H1 (cell line): ENCODE results near the gene GTF2A1. TPM values are rescaled to one million over a fixed set of nuclear protein-coding genes. Genes with fewer than 3 reads are reported as not detected.

Source experiments
- CTCF ChIA-PET: fragments of 300-600 bp; sonication (Branson Sonifier 250); formaldehyde crosslinking; loops from one replicate; lab custom pipeline; 2021; ENCODE audit not compliant: partially characterized antibody; lab: Charles Lee
- POLR2A ChIA-PET: fragments of 300-600 bp; sonication (Branson Sonifier 250); formaldehyde crosslinking; loops from one replicate; lab custom pipeline; 2021; ENCODE audit warnings: inconsistent platforms; ENCODE audit not compliant: partially characterized antibody; lab: Charles Lee
- DNase-seq, 2 experiments: peaks; one replicate each; pipeline versions ENCODE4 v3.0.0 to v3.0.0-alpha.2; 2010 to 2022; ENCODE audit warnings: low spot score in 2 of 2, low read depth in 1 of 2, mixed read lengths in 1 of 2
- FAIRE-seq: peaks from 2 replicates; lab custom pipeline; 2011; peaks lifted over from hg19 to GRCh38; lab: Jason Lieb, UNC
- H2AFZ ChIP-seq: 2 replicates; pipeline ENCODE4 v1.8.1; 2012; ENCODE audit warnings: low read length, inconsistent platforms
- H2AK5ac ChIP-seq: 2 replicates; pipeline ENCODE4 v1.6.1; 2013; ENCODE audit warnings: low read depth, low read length
- H2BK120ac ChIP-seq: replicated peaks from 2 replicates; pipeline ENCODE3; 2013; ENCODE audit warnings: low read depth, low read length, inconsistent platforms
- H2BK12ac ChIP-seq: 2 replicates; pipeline ENCODE4 v1.6.1; 2013; ENCODE audit warnings: low read depth, low read length
- H2BK15ac ChIP-seq: 2 replicates; pipeline ENCODE4 v1.6.1; 2013; ENCODE audit warnings: low read length
- H2BK20ac ChIP-seq: 2 replicates; pipeline ENCODE4 v1.6.1; 2013; ENCODE audit warnings: low read length
- H2BK5ac ChIP-seq: 2 replicates; pipeline ENCODE4 v1.6.1; 2013; ENCODE audit warnings: low read depth, low read length
- H3K14ac ChIP-seq: 2 replicates; pipeline ENCODE4 v1.6.1; 2013; ENCODE audit warnings: inconsistent platforms; ENCODE audit not compliant: insufficient read length
- H3K18ac ChIP-seq: 2 replicates; pipeline ENCODE4 v1.6.1; 2013; ENCODE audit warnings: low read length; ENCODE audit errors: extremely low read depth
- H3K23ac ChIP-seq: 2 replicates; pipeline ENCODE4 v1.6.1; 2013; ENCODE audit warnings: inconsistent platforms; ENCODE audit not compliant: insufficient read length
- H3K23me2 ChIP-seq: 2 replicates; pipeline ENCODE4 v1.6.1; 2013; ENCODE audit warnings: low read depth, low read length
- H3K27ac ChIP-seq: 2 replicates; pipeline ENCODE4 v1.6.1; 2011; ENCODE audit warnings: low read depth, low read length, inconsistent platforms
- H3K27me3 ChIP-seq, 4 experiments: replicated peaks in 1 of 4; 1 replicate in 1 of 4; 2 replicates in 3 of 4; pipeline versions ENCODE4 v1.6.1 to v1.8.1; 2011 to 2013; ENCODE audit warnings: low read length in 3 of 4, mild to moderate bottlenecking in 3 of 4, inconsistent platforms in 2 of 4, mixed read lengths in 2 of 4, moderate library complexity in 1 of 4; ENCODE audit not compliant: control insufficient read depth in 3 of 4, insufficient read depth in 3 of 4; ENCODE audit errors: extremely low read depth in 1 of 4
- H3K36me3 ChIP-seq, 4 experiments: 2 replicates each; pipeline versions ENCODE4 v1.6.1 to v1.8.1; 2011 to 2013; ENCODE audit warnings: mild to moderate bottlenecking in 4 of 4, low read length in 3 of 4, moderate library complexity in 2 of 4, control low read depth in 1 of 4, inconsistent platforms in 1 of 4; ENCODE audit not compliant: insufficient read depth in 4 of 4, control insufficient read depth in 2 of 4
- H3K4ac ChIP-seq: replicated peaks from 2 replicates; pipeline ENCODE3; 2013; ENCODE audit warnings: low read length, low read depth, mixed read lengths, inconsistent platforms; ENCODE audit not compliant: insufficient read length
- H3K4me1 ChIP-seq, 4 experiments: replicated peaks in 1 of 4; 1 replicate in 1 of 4; 2 replicates in 3 of 4; pipeline versions ENCODE4 v1.6.1 to v1.8.1; 2011 to 2013; ENCODE audit warnings: low read length in 3 of 4, inconsistent platforms in 2 of 4, mixed read lengths in 1 of 4; ENCODE audit not compliant: insufficient read depth in 4 of 4, control insufficient read depth in 3 of 4
- H3K4me2 ChIP-seq, 2 experiments: 2 replicates each; pipeline versions ENCODE4 v1.6.1 to v1.8.1; 2011 to 2013; ENCODE audit warnings: low read depth in 2 of 2, low read length in 2 of 2, control low read depth in 1 of 2, inconsistent platforms in 1 of 2, mild to moderate bottlenecking in 1 of 2; ENCODE audit not compliant: insufficient read depth in 1 of 2
- H3K4me3 ChIP-seq, 4 experiments: fragments of 200-600, 300-600 bp in 1 of 4; sonication (generic), shearing (Covaris generic), sonication (Bioruptor Twin) in 1 of 4; 2 replicates each; pipeline versions ENCODE4 v1.5.1 to v1.8.1; 2011 to 2016; ENCODE audit warnings: low read length in 4 of 4, low read depth in 3 of 4, control low read depth in 2 of 4, inconsistent platforms in 2 of 4, mild to moderate bottlenecking in 2 of 4, mixed read lengths in 1 of 4, moderate library complexity in 1 of 4; ENCODE audit not compliant: insufficient read depth in 2 of 4; ENCODE audit errors: extremely low read depth in 1 of 4
- H3K56ac ChIP-seq: replicated peaks from 2 replicates; pipeline ENCODE3; 2013; ENCODE audit warnings: low read depth, mild to moderate bottlenecking, mixed read lengths, low read length, inconsistent platforms; ENCODE audit not compliant: insufficient read length
- H3K79me1 ChIP-seq: 2 replicates; pipeline ENCODE4 v1.6.1; 2013; ENCODE audit warnings: low read depth, low read length, control low read depth
- H3K79me2 ChIP-seq, 2 experiments: 2 replicates each; pipeline versions ENCODE4 v1.6.1 to v1.8.1; 2012 to 2013; ENCODE audit warnings: low read length in 2 of 2, mild to moderate bottlenecking in 2 of 2, inconsistent platforms in 1 of 2; ENCODE audit not compliant: insufficient read depth in 2 of 2, control insufficient read depth in 1 of 2
- H3K9ac ChIP-seq, 4 experiments: replicated peaks in 1 of 4; 1 replicate in 1 of 4; 2 replicates in 3 of 4; pipeline versions ENCODE4 v1.6.1 to v1.8.1; 2011 to 2013; ENCODE audit warnings: low read depth in 3 of 4, low read length in 3 of 4, control low read depth in 2 of 4, mild to moderate bottlenecking in 2 of 4, moderate library complexity in 2 of 4, inconsistent platforms in 1 of 4; ENCODE audit errors: extremely low read depth in 1 of 4
- H3K9me3 ChIP-seq, 2 experiments: 2 replicates each; pipeline versions ENCODE4 v1.6.1 to v1.8.1; 2012 to 2013; ENCODE audit warnings: mild to moderate bottlenecking in 2 of 2, moderate library complexity in 2 of 2, control low read depth in 1 of 2, inconsistent platforms in 1 of 2, low read depth in 1 of 2, low read length in 1 of 2, mixed read lengths in 1 of 2; ENCODE audit not compliant: insufficient read depth in 2 of 2
- H4K20me1 ChIP-seq, 2 experiments: replicated peaks in 1 of 2; 2 replicates each; pipeline versions ENCODE3 to v1.8.1; 2011 to 2013; ENCODE audit warnings: inconsistent platforms in 2 of 2, low read length in 2 of 2, mild to moderate bottlenecking in 1 of 2; ENCODE audit not compliant: insufficient read depth in 2 of 2, control insufficient read depth in 1 of 2
- H4K5ac ChIP-seq: 2 replicates; pipeline ENCODE4 v1.6.1; 2013; ENCODE audit warnings: low read length, low read depth, mixed read lengths, inconsistent platforms; ENCODE audit not compliant: insufficient read length
- H4K8ac ChIP-seq: 2 replicates; pipeline ENCODE4 v1.8.0; 2013; ENCODE audit warnings: mild to moderate bottlenecking, moderate library complexity, low read length, inconsistent platforms; ENCODE audit not compliant: insufficient read depth; ENCODE audit errors: extremely low read depth
- H4K91ac ChIP-seq: replicated peaks from 2 replicates; pipeline ENCODE3; 2013; ENCODE audit warnings: low read length, mixed read lengths, inconsistent platforms; ENCODE audit not compliant: insufficient read length
- GABPA ChIP-seq: IDR thresholded peaks from 2 replicates; pipeline ENCODE4 v1.6.1; 2011; ENCODE audit warnings: mild to moderate bottlenecking, low read length, moderate library complexity, borderline replicate concordance; ENCODE audit not compliant: insufficient read depth
- RAD21 ChIP-seq, 2 experiments: IDR thresholded peaks in 1 of 2; conservative IDR thresholded peaks in 1 of 2; 2 replicates each; pipeline ENCODE4 v1.6.1; 2011; ENCODE audit warnings: low read depth in 2 of 2, low read length in 2 of 2, improper control_type of control experiment in 1 of 2, inconsistent platforms in 1 of 2, mild to moderate bottlenecking in 1 of 2, moderate library complexity in 1 of 2
- RBBP5 ChIP-seq: IDR thresholded peaks from 2 replicates; pipeline ENCODE4 v1.7.1; 2012; ENCODE audit warnings: low read depth, mild to moderate bottlenecking, inconsistent platforms, low read length, moderate library complexity, borderline replicate concordance
- WGBS, 2 experiments: shearing (Covaris generic) in 1 of 2; methylation state at CpG; one replicate each; pipeline versions ENCODE4 v1.1.6 to v1.1.7; 2013 to 2015; ENCODE audit warnings: low lambda C conversion rate in 2 of 2, mixed read lengths in 2 of 2, inconsistent platforms in 1 of 2, low coverage in 1 of 2, missing lambda C conversion rate in 1 of 2; ENCODE audit not compliant: insufficient replicate concordance in 2 of 2, insufficient coverage in 1 of 2, insufficient read length in 1 of 2; ENCODE audit errors: extremely low coverage in 1 of 2, missing lambda C conversion rate in 1 of 2; 5-methylcytosine and 5-hydroxymethylcytosine counted together
- polyA plus RNA-seq, 7 experiments: library from polyadenylated mRNA; depleted of rRNA in 3 of 7; stranded (reverse) in 5 of 7; unstranded in 2 of 7; fragments of >200 nt in 5 of 7; fragments of 200-250 nt in 2 of 7; gene quantifications; 1 replicate in 5 of 7; 2 replicates in 1 of 7; 4 replicates in 1 of 7; pipeline versions ENCODE4 v1.2.1 to v1.2.3, GENCODE V29; 2011 to 2013; ENCODE audit warnings: missing spikeins in 2 of 7, mixed read lengths in 2 of 7
- total RNA-seq: library from RNA; stranded (reverse); fragmentation: NEBNext Ultra II Directional; extraction: Animal tissue kit (Norgen Biotek cat#: 25700); gene quantifications from 2 replicates; pipeline ENCODE4 v1.2.1, GENCODE V29; 2021

The GTF2A1 gene
- total and polyA plus RNA-seq, 2 of the 8 experiments (the other 6 are each of a cell fraction or from before 2014, with no cell fraction given) = 24.1 to 57.8 TPM

- Histone ChIP-seq H3K23me2 (no peaks in the 10 kb centered on the region), H2AFZ (no peak overlapping the region), H2BK12ac (no peak overlapping the region), H3K4me2 (no peak overlapping the region), H3K18ac (no peak overlapping the region), H3K23ac (no peak overlapping the region), H2AK5ac (no peak overlapping the region), H3K79me2 (no peaks in the 10 kb centered on the region), H2BK15ac (no peak overlapping the region), H4K20me1 (no peaks in the 10 kb centered on the region), H3K4me1 (peaks cover 0 to 3% (median 0%) of the 10 kb centered on the region in 4 experiments; a peak in 3 of 7 replicates), H3K27me3 (no peaks in the 10 kb centered on the region), H3K56ac (no peak overlapping the region), H3K36me3 (no peaks in the 10 kb centered on the region; a peak in 1 of 8 replicates), H3K9ac (no peak overlapping the region), H3K4ac (no peak overlapping the region), H4K8ac (no peak overlapping the region), H2BK20ac (no peak overlapping the region), H4K5ac (no peak overlapping the region), H3K4me3 (no peak overlapping the region), H3K14ac (no peak overlapping the region), H2BK120ac (no peak overlapping the region), H3K9me3 (peaks cover 3 to 9% of the 10 kb centered on the region in 2 experiments; a peak in 2 of 4 replicates), H3K27ac (no peak overlapping the region), H2BK5ac (no peak overlapping the region), H4K91ac (no peak overlapping the region), H3K79me1 (no peaks in the 10 kb centered on the region)
- DNase-seq = no peak
- no peak for TF ChIP-seq RBBP5
- no peak for TF ChIP-seq GABPA
- peak in 1 of 2 experiments; percentile 10; a peak in 1 of 4 replicates for TF ChIP-seq RAD21 (IDR thresholded peaks at IDR 0.05 in 1 of 2, conservative IDR thresholded peaks at IDR 0.05 in 1 of 2; ENCODE audit: low read depth in 2 of 2, low read length in 2 of 2)
- 77% methylated on average over 1 of the region's 1 CpG; no CpG with 5 or more reads in 1 of the 2 experiments for WGBS, 2 experiments
- CTCF ChIA-PET = interaction anchor here (0.6 to 1.9 kb wide), 7 partner anchors 9 to 222 kb away, joined by 3 to 5 read pairs (median 4); no protein-coding TSS in a partner anchor
- no peak for FAIRE-seq
- POLR2A ChIA-PET = interaction anchor here (0.6 to 5.7 kb wide), 5 partner anchors 11 to 216 kb away, joined by 3 to 38 read pairs (median 5); partner anchors contain the start of gene GTF2A1
Measured at GRCh38 chr14:81233615-81234014, 12.9 kb upstream of the GTF2A1 start.
